ENCODE results near the gene NRROS.
A peak's percentile ranks its signal among the peaks of the same experiment; 100 is the strongest.

Gene NRROS

GRCh38 chr3:196639483-196640296 is at the start of gene NRROS:
TSS of gene NRROS (plus strand) at chr3:196639694. CDS start at chr3:196654540, 14,846 bp downstream.
- H3K4me3 ChIP-seq (ENCODE audit: low read depth, low read length): peak within 1 kb of the TSS; percentile 100
- TF ChIP-seq CTCF (IDR thresholded peaks at IDR 0.05; ENCODE audit: low read depth, low read length) (no peak), MYC (IDR thresholded peaks at IDR 0.05; ENCODE audit: low read depth, low read length) (peak; percentile 41; the same call in 1 of the 2 replicates), MAX (IDR thresholded peaks at IDR 0.05; ENCODE audit: low read depth, low read length) (peak; percentile 49; the same call in 1 of the 2 replicates), POLR2A (IDR thresholded peaks at IDR 0.05; ENCODE audit: extremely low read depth, insufficient read length) (peak; percentile 40)
- peak; percentile 93 for DNase-seq (ENCODE audit: low read depth)

GRCh38 chr3:196590279-196590678 is 49.2 kb upstream of the NRROS start:
- no peak overlapping the region for H3K4me3 ChIP-seq (ENCODE audit: low read depth, low read length)
- TF ChIP-seq CTCF (IDR thresholded peaks at IDR 0.05; ENCODE audit: low read depth, low read length): no peak
- no peak for TF ChIP-seq MYC (IDR thresholded peaks at IDR 0.05; ENCODE audit: low read depth, low read length)
- TF ChIP-seq MAX (IDR thresholded peaks at IDR 0.05; ENCODE audit: low read depth, low read length): no peak
- no peak for TF ChIP-seq POLR2A (IDR thresholded peaks at IDR 0.05; ENCODE audit: extremely low read depth, insufficient read length)
- no peak for DNase-seq (ENCODE audit: low read depth)

- no peak overlapping the region for H3K4me3 ChIP-seq (ENCODE audit: low read depth, low read length)
- peak; percentile 31 for DNase-seq (ENCODE audit: low read depth)
- TF ChIP-seq POLR2A (IDR thresholded peaks at IDR 0.05; ENCODE audit: extremely low read depth, insufficient read length) (no peak), MYC (IDR thresholded peaks at IDR 0.05; ENCODE audit: low read depth, low read length) (no peak), MAX (IDR thresholded peaks at IDR 0.05; ENCODE audit: low read depth, low read length) (no peak), CTCF (IDR thresholded peaks at IDR 0.05; ENCODE audit: low read depth, low read length) (no peak)
Measured at GRCh38 chr3:196596355-196596754, 43.1 kb upstream of the NRROS start.

DNA sequence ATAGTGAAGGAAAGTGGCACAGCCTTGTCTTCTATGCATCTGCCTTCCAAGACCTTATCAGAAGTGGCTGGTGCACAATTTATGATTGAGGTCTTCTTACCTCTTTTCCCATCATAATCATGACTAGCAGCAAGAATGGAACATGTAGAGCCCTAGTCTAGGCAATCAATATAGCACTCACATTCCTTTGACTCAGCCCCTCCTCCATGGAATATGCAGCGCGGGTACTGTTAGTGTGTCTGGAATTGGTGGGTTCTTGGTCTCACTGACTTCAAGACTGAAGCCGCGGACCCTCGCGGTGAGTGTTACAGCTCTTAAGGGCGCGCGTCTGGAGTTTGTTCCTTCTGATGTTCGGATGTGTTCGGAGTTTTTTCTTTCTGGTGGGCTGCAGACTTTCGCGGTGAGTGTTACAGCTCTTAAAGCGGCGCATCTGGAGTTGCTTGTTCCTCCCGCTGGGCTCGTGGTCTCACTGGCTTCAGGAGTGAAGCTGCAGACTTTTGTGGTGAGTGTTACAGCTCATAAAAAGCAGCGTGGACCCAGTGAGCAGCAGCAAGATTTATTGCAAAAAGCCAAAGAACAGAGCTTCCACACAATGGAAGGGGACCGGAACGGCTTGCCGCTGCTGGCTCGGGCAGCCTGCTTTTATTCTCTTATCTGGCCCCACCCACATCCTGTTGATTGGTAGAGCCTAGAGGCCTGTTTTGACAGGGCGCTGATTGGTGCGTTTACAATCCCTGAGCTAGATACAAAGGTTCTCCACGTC is 41.3 kb upstream of the NRROS start:
- H3K4me3 ChIP-seq (ENCODE audit: low read depth, low read length): peak overlapping the region; percentile 50
- TF ChIP-seq MYC (IDR thresholded peaks at IDR 0.05; ENCODE audit: low read depth, low read length): peak; percentile 51; the same call in 1 of the 2 replicates
- peak; percentile 63 for TF ChIP-seq POLR2A (IDR thresholded peaks at IDR 0.05; ENCODE audit: extremely low read depth, insufficient read length)
- peak; percentile 86 for DNase-seq (ENCODE audit: low read depth)

- no peak for DNase-seq (ENCODE audit: low read depth)
Measured at GRCh38 chr3:196599734-196600128, 39.8 kb upstream of the NRROS start.

More at GRCh38 chr3:196599734-196600128, 39.8 kb upstream of the NRROS start:
- no peak overlapping the region for H3K4me3 ChIP-seq (ENCODE audit: low read depth, low read length)
- TF ChIP-seq CTCF (IDR thresholded peaks at IDR 0.05; ENCODE audit: low read depth, low read length) (no peak), MAX (IDR thresholded peaks at IDR 0.05; ENCODE audit: low read depth, low read length) (no peak), MYC (IDR thresholded peaks at IDR 0.05; ENCODE audit: low read depth, low read length) (no peak), POLR2A (IDR thresholded peaks at IDR 0.05; ENCODE audit: extremely low read depth, insufficient read length) (no peak)

Measured in NB4 (cell line).